ENCODE results near the gene CZIB.

- TF ChIP-seq EZH2 (IDR thresholded peaks at IDR 0.05; ENCODE audit: borderline replicate concordance, low read depth, low read length, poor library complexity, severe bottlenecking) (no peak), CTCF (conservative IDR thresholded peaks at IDR 0.05; ENCODE audit: low read depth, low read length) (no peak)
These were observed 54.9 kb downstream of the CZIB start for GRCh38 chr1:53165408-53165961.

All from A673 (cell line).